Left lobe of liver (tissue), 2 donors: Measurements from ENCODE around the gene TBC1D28. TPM values are rescaled to one million over a fixed set of nuclear protein-coding genes. Genes with fewer than 3 reads are reported as not detected.
"Not testable (repeated sequence)": the region's sequence is repeated elsewhere in the genome, so short reads cannot be mapped to it uniquely, and the experiment has no call there.

ENCODE experiments used
- ATAC-seq: fragments of 200-7000 bp; cut with Tn5 transposase; one replicate; pipeline ENCODE4 v1.9.1; 2020; ENCODE audit warnings: mild to moderate bottlenecking, moderate library complexity
- DNase-seq: peaks from one replicate; pipeline ENCODE4 v3.0.0-alpha.2; 2020; ENCODE audit warnings: low spot score
- total RNA-seq: library from RNA; stranded (reverse); gene quantifications from one replicate; pipeline ENCODE4 v1.2.1, GENCODE V29; 2021
- donor health status: DM: no; HTN: no; CAD: no; lungs with moderate emphysema.
- donor health status: DM: no; HTN: yes; CAD: no.

Gene TBC1D28
- total RNA-seq: not detected

DNA sequence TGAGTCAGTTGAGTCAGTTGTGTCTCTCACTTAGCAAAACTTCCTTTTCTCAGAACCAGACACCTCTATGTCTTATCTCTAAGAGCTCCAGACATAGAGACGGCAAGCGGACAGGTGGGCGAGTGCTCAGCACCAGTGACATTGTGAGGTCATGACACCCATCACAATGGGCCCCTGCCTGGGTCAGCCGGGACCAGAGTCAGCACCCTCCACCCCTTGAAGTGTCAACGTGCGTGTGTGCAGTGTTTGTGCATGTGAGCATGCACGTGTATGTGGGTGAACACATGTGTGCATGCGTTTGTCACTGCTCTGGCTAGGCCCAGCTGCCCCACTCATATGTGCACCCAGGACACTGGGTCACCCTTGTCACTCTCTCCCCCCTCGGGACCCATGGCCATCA, at the start of gene TBC1D28:
Gene TBC1D28, minus strand, starts transcription at position 101 of the 400 bp plus-strand sequence. CDS start 3,039 bp downstream, outside the sequence.
- ATAC-seq, DNase-seq: not testable (repeated sequence)

DNA sequence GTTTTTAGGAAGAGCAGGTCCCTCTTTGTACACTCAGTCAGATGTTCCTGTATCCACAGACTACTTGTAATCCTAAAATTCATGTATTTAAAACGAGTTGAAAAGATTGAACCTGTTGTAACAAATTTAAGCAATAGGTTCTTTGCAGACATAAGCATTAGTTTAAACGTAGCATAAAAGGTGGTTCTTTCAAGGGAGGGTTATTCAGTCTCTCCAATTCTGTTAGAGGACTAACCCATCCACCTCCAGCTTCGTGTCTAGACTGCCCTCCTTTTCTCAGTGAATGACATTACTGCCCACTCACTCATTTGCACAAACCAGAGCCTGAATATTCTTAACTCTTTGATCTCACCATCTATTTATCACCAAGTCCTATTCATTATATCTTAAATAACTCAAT, 38.5 kb upstream of the TBC1D28 start:
- not testable (repeated sequence) for DNase-seq
- peak; percentile 7 for ATAC-seq

DNA sequence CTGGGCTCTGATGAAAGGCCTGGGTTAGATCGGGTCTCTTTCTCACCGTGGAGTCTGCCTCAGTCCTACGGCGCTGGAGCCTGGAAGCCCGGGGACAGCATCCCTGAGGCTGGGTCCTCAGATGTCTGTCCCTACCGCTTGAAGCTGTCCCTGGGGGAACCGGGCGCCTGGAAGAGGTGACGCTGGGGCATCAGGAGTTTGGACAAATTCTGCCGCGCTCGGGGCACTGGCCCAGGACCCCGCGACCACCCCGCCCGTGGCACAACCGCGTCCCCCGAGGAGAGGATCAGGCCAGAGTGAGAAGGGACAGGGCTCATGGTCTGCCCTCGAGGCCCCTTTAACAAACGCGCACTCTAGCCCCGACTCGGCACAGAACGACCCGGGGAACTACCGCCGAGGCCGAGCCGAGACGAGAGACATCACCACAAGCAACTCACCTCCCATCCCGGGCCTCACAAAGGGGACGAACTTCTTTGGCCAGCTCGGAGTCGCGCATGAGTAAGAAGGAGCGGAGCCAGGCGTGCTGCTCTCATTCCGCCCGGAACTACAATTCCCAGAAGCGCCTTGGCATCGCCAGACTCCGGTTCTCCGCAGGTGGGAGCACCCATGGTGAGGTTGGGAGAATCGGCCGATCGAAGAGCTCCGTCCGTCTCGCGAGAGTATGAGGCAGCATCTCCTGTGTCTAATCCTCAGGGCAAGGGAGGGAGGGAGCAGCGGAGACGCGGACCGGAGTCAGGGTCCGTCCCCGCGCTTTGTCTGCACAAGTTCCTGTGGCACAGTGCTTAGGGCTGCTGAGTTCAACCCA, 37.8 kb upstream of the TBC1D28 start, which contains the start of gene FOXO3B:
Gene FOXO3B, minus strand, starts transcription at position 548 of the 805 bp plus-strand sequence. CDS start 663 bp downstream, outside the sequence.
- ATAC-seq (peak; percentile 96), DNase-seq (peak; percentile 85)

DNA sequence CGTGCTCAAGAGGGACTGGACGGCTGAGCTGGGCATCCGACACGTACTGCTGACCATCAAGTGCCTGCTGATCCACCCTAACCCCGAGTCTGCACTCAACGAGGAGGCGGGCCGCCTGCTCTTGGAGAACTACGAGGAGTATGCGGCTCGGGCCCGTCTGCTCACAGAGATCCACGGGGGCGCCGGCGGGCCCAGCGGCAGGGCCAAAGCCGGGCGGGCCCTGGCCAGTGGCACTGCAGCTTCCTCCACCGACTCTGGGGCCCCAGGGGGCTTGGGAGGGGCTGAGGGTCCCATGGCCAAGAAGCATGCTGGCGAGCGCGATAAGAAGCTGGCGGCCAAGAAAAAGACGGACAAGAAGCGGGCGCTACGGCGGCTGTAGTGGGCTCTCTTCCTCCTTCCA, 33.2 kb upstream of the TBC1D28 start:
- DNase-seq, ATAC-seq: not testable (repeated sequence)

DNA sequence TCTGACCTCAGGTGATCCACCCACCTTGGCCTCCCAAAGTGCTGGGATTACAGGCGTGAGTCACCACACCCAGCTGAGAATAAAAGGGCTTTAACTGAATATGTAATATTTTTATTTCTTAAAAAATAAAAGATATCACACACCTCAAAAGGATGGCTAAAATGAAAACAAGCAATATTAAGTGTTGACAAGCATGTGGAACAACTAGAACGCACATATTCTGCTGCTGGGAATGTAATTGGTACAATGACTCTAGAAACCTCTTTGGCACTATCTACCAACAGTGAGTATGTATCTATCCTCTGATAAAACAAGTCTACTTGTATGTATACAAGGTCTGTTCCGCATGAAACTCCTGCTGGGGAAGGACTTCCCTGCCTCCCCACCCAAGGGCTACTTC, 32.7 kb upstream of the TBC1D28 start:
- ATAC-seq, DNase-seq: not testable (repeated sequence)

DNA sequence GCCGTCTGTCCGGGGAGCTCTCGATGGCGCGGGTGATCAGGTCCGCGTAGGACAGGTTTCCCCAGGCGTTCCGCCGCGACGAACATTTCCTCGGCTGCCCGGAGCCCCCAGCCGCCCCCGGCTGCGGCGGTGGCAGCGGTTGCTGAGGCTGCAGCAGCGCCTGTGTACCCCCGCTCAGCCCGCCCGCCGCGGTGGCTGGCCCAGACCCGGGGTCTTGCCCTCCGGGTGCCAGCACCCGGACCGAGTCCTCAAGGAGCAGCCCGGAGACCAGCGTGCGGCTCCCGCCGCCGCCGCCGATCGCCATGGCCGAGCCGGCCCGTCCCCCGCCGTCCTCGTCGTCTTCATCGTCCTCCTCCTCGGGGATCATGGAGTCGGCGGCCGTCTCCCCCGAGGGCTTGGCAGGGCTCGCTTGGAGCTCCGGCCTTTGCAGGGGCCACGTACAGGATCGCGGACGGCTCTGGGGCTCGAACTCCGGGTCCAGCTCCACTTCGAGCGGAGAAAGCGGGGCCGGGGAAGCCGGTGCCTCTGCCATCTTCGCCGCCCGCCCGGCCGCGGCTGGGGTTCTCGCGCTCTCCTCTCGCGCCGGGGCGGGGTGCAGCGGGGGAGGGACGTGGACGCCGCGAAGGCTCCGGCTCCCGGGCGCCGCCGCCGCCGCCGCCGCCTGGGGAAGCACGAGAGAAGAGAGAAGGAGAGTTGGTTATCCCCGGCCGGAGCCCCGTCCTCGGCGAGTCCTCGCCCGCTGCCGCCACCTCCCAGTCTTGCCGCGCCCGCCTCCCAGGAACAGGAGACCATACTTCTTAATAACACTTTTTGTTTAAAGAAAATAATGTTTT, 28.4 kb upstream of the TBC1D28 start:
- not testable (repeated sequence) for ATAC-seq, DNase-seq

DNA sequence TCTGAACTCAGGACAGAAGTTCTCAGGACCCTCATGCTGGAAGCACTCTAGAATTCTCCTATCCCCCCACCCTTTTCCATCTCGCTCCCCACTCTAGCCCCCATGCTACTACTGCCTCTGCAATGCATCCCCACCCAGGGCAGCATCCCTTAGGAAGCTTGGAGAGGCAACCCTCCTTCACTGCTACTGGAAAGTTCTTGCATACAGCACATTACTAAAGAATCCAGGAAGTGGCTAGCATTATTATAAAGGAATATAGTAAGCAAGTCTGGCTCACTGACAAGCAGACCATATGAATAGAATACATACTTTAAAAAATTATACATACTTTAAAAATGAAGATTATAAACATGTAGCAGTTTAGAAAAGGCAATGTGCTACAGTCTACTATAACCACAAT, 24.4 kb upstream of the TBC1D28 start:
- not testable (repeated sequence) for DNase-seq, ATAC-seq

DNA sequence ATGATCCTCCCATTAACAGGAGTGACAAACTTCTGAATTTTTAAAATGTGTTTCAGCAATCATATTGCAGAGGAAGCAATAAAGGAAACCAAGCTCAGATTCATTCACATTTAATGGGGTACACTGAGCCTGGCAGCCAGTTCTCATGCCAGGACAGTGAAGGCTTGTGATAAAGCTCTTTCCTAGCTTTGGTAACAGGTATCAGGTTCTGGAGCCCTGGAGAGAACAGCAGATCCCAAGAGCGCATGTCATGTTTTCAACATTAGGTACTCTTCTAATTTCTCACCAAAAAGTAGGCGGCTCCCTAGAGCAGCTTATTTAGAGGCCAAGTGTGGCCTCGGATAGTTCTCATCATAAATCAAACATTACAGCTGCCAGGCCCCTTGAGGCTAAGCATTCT, 23.3 kb upstream of the TBC1D28 start:
- ATAC-seq: not testable (repeated sequence)

DNA sequence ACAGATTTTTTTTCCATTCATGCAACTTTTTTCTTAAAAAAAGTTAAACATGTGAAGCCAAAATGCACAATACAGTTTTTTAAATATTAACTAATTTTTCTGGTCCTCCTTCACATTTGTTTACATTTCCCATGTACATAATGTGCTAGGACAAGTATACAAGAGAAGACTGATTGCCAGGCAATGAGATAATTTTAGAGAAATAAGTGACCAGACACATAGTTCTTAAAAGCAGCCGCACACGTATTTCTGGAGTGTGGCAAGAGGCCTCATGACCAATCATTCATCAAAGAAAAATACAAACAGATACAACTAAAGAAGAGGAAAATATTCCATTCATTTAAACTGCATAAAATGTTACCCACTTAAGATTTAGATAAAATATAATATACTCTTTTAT, 22.1 kb upstream of the TBC1D28 start:
- ATAC-seq, DNase-seq: not testable (repeated sequence)

More for the DNA sequence above, 23.3 kb upstream of the TBC1D28 start:
- not testable (repeated sequence) for DNase-seq

DNA sequence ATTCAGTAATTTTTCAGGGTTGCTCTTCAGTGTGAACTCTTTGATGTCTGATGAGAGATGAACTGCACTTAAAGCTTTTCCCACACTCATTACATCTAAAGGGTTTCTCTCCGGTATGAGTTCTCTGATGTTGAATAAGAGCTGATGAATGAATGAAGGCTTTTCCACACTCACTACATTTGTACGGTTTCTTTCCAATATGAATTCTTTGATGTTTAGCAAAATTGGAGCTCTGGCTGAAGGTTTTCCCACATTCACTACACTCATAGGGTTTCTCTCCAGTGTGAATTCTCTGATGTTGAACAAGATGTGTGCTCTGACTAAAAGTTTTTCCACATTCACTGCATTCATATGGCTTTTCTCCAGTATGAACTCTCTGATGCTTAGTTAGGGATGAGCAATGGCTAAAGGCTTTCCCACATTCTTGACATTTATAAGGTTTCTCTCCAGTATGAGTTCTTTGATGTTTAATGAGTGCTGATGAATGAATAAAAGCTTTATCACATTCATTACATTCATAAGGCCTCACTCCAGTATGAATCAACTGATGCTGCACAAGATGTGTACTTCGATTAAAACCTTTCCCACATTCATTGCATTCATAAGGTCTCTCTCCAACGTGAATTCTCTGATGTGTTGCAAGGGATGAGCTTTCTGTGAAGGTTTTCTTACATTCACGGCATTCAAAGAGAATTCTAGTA, 17.9 kb upstream of the TBC1D28 start:
- not testable (repeated sequence) for DNase-seq, ATAC-seq

DNA sequence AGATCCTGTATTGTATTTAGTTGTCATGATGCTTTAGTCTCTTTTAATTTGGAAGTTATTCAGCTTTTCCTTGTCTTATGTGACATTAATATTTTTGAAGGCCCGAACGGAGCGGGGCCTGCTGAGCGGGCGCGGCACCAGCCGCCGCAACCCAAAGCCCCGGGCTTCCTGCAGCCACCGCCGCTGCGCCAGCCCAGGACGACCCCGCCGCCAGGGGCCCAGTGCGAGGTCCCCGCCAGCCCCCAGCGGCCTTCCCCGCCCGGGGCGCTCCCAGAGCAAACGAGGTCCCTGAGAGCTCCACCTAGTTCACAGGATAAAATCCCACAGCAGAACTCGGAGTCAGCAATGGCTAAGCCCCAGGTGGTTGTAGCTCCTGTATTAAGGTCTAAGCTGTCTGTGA, 5.9 kb upstream of the TBC1D28 start:
- ATAC-seq: peak; percentile 53
- not testable (repeated sequence) for DNase-seq

DNA sequence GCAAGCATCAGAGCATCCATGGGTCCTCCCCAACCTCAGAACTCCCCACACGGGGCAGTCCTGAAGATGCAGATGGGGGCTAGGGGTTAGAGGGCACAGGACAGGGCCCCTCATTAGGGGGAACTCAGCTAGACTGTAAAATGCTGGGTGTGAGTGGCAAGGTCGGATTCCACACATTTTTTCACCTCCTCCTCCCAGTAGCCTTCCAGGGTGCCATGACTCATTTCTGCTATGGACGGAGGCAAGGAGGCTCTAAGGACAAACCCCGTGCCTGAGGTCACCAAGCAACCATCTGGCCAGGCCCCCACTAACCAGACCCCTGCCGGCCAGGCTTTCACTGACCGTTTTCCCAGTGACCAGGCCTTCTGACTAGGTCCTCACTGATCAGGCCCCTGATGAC, 1.1 kb downstream of the TBC1D28 start:
- ATAC-seq, DNase-seq: not testable (repeated sequence)

DNA sequence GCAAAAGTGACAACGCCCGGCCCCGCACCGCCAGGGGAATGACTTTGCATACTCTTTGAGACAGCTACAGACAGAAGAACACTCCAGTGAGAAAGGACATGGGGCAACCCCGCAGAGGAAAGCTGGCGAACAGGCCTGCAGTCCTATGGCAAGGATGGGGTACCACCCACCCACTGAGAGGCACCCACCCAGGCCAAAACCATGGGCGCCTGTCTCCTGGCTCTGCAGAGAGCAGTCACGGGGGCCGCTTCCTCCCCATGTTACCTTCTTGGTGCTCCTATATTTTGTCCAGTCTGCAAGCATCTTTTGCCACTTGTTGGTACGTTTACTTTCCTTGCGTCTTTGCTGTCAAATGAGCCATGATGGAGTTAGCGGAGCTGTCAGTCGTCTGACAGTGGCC, 5.8 kb downstream of the TBC1D28 start:
- ATAC-seq, DNase-seq: not testable (repeated sequence)

DNA sequence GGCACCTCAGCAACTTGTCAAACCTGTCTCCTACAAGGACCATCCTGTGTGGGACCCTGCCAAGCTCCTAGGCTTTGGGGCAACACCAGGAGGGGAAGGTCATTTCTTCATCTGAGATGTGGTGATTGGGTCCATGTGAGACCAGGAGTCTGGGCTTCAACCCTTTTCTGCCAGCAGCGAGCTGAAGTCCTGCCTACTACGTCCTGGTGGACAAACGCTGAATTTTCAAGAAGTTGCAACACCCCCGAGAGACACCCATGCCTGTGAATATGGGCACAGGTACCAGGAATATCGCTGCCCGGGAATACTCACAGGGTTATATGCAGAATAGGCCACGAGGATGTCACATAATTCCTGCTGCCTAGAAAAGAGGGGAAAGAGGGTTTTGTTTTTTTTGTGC, 8.0 kb downstream of the TBC1D28 start:
- not testable (repeated sequence) for DNase-seq, ATAC-seq

DNA sequence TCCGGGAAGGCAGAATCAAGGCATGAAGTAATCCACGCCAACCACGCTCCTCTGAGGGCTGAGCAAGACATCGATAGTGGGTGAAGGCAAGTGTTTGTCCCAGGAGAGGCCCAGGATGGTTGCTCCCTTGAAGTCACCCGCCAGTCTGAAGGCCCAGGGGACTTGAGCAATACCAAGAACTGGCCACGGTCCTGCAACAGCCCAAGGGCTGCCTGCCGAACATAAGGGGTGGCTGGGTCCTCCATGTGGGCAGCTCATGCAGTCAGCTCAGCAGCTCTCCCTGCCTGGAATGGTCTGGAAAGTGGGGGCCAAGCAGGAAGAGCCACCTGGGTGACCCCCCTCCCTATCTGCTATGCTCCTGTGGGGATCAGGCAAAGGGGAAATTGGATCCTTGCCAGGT, 8.4 kb downstream of the TBC1D28 start:
- not testable (repeated sequence) for ATAC-seq, DNase-seq

DNA sequence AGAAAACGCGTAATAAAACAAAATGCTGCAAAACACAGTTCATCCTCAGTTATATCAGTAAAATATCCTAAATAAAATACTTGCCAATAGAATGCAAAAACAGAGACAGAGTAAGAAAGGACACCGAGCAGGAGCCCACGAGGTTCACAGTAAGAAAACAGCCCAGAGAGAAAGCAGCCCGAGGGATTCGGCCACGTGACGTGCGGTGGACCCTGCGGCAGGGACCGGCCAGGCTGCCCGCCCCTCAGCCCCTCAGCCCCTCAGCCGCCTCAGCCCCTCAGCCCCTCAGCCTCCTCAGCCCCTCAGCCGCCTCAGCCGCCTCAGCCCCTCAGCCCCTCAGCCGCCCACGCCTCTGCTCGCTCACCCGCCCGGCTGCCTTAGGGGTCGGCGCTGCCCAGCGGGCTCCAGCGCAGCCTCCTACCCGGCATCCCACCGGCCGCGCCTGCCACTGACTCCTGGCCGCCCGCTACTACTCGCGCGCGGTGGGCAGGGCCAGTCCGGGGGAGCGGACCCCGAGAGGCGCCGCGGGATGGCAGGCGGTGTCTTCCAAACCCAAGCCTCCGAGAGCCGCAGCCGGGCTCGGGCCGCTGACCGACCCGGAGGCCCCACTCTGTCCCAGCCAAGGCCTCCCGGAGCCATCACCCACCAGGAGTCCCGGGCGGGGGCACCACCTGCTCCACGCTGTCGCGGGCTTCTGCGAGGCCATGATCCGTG, 9.5 kb downstream of the TBC1D28 start:
- ATAC-seq, DNase-seq: not testable (repeated sequence)

DNA sequence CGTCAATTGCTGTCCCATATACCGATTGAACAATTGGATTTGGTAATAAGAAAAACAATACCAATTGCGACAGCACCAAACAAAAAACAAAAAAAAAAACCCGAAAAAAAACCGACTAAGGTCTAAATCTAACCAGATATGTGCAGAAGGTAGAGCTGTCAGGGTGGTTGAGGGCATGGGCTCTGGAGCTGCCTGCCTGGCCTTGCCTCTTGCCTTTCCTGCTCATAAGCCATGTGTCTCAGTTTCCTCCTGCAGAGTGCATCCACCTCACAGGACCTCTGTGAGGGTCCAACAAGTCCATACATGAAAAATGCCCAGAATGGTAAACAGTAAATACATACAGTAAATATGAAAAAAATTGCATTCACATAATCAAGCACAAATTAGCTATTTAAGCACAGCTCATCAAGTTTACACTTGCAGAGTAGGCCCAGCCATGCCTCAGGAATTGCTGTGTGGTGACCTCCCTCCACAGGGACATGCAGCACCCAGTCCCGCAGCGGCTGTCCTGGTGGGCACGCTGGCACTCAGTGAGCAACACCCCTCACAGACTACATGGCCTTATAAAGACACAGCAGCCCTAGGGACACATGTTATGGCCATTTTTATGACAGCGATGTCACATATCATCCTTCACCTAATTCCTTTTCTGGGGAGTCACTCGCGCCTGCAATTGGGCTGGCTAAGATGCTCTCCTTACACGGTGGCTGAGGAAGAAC, 17.9 kb downstream of the TBC1D28 start:
- ATAC-seq (no peak), DNase-seq (no peak)

DNA sequence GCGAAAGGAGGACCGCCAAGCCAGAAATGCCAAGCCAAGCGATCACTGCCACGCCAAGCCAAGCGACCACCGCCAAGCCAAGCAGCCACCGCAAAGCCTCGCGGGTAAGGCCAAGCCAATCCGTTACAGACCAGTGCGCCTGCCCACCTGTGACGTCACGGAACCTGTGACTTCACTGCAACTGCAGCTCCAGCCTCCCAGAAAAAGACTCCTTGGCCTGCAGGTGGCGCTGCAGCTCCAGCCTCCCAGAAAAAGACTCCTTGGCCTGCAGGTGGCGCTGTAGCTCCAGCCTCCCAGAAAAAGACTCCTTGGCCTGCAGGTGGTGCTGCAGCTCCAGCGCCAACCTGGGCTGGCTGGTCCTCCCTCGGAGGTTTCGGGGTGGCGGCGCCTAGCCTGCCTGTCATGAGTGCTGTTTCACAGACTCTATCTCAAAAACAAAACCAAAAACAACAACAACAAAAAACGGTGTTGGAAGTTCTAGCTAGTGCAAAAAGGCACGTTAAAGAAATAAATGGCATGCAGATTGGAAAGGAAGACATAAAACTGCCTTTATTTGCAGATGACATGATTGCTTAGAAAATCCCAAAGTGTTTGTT, 18.6 kb downstream of the TBC1D28 start:
- DNase-seq (peak; percentile 86), ATAC-seq (peak; percentile 91)
